Vagina (tissue), 2 donors: ENCODE results near the gene TTLL5.

Source experiments
- POLR2A ChIP-seq, 2 donors: fragments of 450-650 bp; IDR thresholded peaks; one replicate each; pipeline ENCODE4 v1.6.1; 2017; ENCODE audit warnings: antibody characterized with exemption in 2 of 2, mild to moderate bottlenecking in 2 of 2, moderate library complexity in 2 of 2
- TF ChIP-seq, protein P1 (sequence below), 3 experiments: fragments of 450-650 bp in 2 of 3; fragments of 200-600 bp in 1 of 3; sonication (generic) in 1 of 3; IDR thresholded peaks; one replicate each; pipeline ENCODE4 v1.5.1; 2017 to 2019; ENCODE audit warnings: antibody characterized with exemption in 3 of 3, mild to moderate bottlenecking in 2 of 3, moderate library complexity in 2 of 3

DNA sequence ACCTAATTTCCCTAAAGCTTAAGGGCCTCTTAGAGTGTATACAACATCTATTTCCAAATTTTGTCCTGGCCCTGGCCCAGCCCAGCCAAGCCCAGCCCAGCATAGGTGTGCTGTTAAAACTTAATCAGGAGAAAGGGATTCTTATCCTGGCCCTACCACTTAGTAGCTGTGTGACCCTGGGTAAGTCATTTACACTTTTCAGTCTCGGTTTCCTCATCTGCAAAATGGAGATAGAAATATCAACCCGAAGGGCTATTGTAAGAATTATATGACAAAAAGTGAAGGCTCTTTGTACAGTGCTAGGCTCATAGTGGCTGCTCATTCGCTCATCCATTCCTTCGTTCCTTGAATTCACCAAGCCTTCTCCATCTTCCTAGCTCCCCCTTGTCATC is 812 bp upstream of the TTLL5 start:
- TF ChIP-seq, protein P1, sequence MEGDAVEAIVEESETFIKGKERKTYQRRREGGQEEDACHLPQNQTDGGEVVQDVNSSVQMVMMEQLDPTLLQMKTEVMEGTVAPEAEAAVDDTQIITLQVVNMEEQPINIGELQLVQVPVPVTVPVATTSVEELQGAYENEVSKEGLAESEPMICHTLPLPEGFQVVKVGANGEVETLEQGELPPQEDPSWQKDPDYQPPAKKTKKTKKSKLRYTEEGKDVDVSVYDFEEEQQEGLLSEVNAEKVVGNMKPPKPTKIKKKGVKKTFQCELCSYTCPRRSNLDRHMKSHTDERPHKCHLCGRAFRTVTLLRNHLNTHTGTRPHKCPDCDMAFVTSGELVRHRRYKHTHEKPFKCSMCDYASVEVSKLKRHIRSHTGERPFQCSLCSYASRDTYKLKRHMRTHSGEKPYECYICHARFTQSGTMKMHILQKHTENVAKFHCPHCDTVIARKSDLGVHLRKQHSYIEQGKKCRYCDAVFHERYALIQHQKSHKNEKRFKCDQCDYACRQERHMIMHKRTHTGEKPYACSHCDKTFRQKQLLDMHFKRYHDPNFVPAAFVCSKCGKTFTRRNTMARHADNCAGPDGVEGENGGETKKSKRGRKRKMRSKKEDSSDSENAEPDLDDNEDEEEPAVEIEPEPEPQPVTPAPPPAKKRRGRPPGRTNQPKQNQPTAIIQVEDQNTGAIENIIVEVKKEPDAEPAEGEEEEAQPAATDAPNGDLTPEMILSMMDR (IDR thresholded peaks at IDR 0.05), result no peak
- no peak for TF ChIP-seq POLR2A (IDR thresholded peaks at IDR 0.05)
